Stimulated activated naive B cell treated with anti-CD40 and anti-IgM and Interleukin-4, amounts not matched to agents 10 μg/mL and 1 μg/mL and 100 μg/mL, for 72 hours (primary cell): ENCODE data around the gene GPC6.

Experiments used
- ATAC-seq, 2 donors: fragments of 150-1000 bp; cut with Tn5 transposase; replicated peaks; 2 replicates each; pipeline ENCODE4 v1.10.0; 2021; ENCODE audit warnings: moderate library complexity in 1 of 2
- DNase-seq: peaks from one replicate; pipeline ENCODE4 v3.0.0; 2021
- H3K27ac Mint-ChIP-seq: one replicate; pipeline ENCODE4 v1.8.0; 2022; ENCODE audit warnings: mild to moderate bottlenecking, mixed read lengths
- H3K27me3 Mint-ChIP-seq, 2 donors: one replicate each; pipeline ENCODE4 v1.8.0; 2022; ENCODE audit warnings: mixed read lengths in 2 of 2
- H3K36me3 Mint-ChIP-seq, 2 donors: one replicate each; pipeline ENCODE4 v1.8.0; 2022; ENCODE audit warnings: mixed read lengths in 2 of 2, mild to moderate bottlenecking in 1 of 2
- H3K4me1 Mint-ChIP-seq, 2 donors: one replicate each; pipeline ENCODE4 v1.8.0; 2022; ENCODE audit warnings: mixed read lengths in 2 of 2, mild to moderate bottlenecking in 1 of 2
- H3K4me3 Mint-ChIP-seq, 2 donors: one replicate each; pipeline ENCODE4 v1.8.0; 2022; ENCODE audit warnings: mild to moderate bottlenecking in 2 of 2, mixed read lengths in 2 of 2, moderate library complexity in 1 of 2
- H3K9me3 Mint-ChIP-seq, 2 donors: one replicate each; pipeline ENCODE4 v1.8.0; 2022; ENCODE audit warnings: mixed read lengths in 2 of 2, mild to moderate bottlenecking in 1 of 2

GPC6 gene

DNA sequence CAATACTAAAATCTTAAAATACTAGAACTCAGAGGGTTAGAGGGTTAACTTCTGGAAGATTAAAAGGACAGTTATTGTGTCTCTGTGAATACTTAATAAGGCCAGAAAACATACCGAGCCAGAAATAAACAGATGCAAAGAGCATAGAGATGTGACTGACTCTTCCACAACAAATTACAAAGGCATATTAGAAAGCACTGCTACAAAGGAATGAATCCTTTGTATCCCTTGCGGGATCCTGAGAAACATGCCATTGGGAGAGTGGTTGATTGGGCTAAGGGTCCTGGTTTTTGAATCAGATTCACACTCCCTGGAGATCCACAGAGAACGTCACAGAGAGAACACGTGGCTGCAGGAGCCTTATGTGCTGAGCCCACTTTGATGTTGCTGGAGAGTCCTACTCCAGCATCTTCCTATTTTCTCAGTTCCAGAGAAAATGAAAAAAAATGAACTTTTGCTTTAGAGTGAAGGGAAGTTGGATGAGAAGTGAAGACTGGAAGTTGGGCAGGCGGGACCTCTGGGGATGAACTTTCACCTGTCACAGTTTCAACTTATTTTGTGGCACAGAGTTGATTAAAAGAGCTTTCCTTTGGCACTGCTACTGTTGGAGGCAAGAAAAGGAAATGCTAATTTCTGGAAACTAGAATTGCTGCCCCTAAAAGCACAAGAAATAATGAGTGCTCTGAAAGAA is 943.0 kb downstream of the GPC6 start:
- no peak for ATAC-seq
- Mint-ChIP-seq H3K27ac (no peak overlapping the region), H3K9me3 (no peaks in the 10 kb centered on the region), H3K36me3 (no peaks in the 10 kb centered on the region), H3K27me3 (peaks cover 0 to 4% of the 10 kb centered on the region in 2 donors), H3K4me3 (no peak overlapping the region), H3K4me1 (no peaks in the 10 kb centered on the region)
- no peak for DNase-seq

DNA sequence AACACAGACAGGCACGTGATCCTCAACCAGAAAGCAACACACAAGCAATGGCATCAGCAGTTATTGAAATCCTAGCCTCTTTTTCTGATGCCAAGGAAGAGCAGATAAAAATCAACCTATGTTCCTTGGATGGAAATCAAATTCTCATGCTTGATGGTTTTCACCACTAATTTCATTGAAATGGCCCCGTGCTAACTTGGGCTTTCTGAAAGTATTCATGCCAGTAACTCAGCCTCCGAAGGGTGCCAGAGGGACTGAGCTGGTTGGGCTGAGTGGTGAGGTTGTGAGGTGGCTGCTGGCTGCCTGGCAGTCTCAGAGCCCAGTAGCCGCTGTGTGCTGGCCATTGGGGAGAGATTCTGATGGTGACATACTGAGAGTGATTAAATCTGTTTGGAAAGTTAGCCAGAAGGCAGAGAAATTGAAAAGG is 943.6 kb downstream of the GPC6 start:
- H3K27me3 Mint-ChIP-seq, result peaks cover 0 to 4% of the 10 kb centered on the region in 2 donors
- no peaks in the 10 kb centered on the region for H3K4me1 Mint-ChIP-seq
- no peaks in the 10 kb centered on the region for H3K9me3 Mint-ChIP-seq
- DNase-seq, result no peak
- no peak overlapping the region for H3K27ac Mint-ChIP-seq
- H3K36me3 Mint-ChIP-seq, result no peaks in the 10 kb centered on the region
- ATAC-seq, result no peak
- no peak overlapping the region for H3K4me3 Mint-ChIP-seq

DNA sequence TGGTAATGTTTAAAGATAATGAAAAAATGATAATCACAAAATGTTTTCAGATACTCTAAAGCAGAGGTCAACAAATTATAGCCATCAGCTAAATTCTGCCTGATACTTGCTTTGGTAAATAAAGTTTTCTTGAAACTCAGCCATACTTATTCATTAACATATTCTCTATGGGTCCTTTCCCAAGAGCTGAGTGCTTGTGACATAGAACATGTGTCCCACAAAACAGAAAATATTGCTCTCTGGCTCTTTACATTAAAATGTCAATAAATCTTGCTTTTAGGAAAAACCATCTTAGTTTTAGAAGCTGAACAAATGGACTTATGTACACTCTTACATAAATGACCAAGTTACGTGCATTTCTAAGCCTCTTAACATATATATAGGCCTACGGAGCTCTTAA is 945.8 kb downstream of the GPC6 start:
- ATAC-seq (no peak), DNase-seq (no peak)

DNA sequence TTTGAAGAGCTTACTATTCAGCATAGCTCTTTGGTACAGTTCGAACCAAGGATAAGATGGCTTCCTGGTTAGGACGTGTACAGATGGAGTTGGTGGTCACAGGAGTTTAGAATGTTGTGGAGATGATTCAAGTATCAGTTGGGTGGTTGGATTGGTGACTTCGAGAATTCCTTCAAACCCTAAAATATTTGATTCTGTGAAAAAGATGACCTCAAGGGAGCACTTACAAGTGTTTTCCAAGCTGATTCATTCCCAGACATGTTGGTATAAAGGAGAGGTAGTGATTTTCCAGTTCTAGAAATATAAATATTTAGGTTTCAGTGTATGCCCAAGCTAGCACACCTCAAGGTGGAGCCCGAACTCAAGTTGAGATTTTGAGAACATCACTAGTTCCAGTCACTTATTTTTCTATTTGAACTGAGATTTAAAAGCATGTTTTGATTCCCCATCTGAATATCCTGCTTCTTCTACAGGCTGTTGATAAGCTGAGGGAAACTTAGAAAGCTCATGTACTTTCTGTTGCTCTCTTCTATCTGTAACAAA is 946.8 kb downstream of the GPC6 start:
- H3K4me1 Mint-ChIP-seq, result no peaks in the 10 kb centered on the region
- DNase-seq (no peak), ATAC-seq (no peak)
- no peaks in the 10 kb centered on the region for H3K36me3 Mint-ChIP-seq
- no peak overlapping the region for H3K27ac Mint-ChIP-seq
- no peak overlapping the region for H3K4me3 Mint-ChIP-seq
- H3K9me3 Mint-ChIP-seq, result no peaks in the 10 kb centered on the region
- H3K27me3 Mint-ChIP-seq, result peaks cover 0 to 4% of the 10 kb centered on the region in 2 donors

More for the DNA sequence above, 945.8 kb downstream of the GPC6 start:
- no peak overlapping the region for H3K4me3 Mint-ChIP-seq
- H3K27me3 Mint-ChIP-seq, result peaks cover 0 to 4% of the 10 kb centered on the region in 2 donors
- no peaks in the 10 kb centered on the region for H3K4me1 Mint-ChIP-seq
- no peaks in the 10 kb centered on the region for H3K9me3 Mint-ChIP-seq
- H3K36me3 Mint-ChIP-seq, result no peaks in the 10 kb centered on the region
- no peak overlapping the region for H3K27ac Mint-ChIP-seq

DNA sequence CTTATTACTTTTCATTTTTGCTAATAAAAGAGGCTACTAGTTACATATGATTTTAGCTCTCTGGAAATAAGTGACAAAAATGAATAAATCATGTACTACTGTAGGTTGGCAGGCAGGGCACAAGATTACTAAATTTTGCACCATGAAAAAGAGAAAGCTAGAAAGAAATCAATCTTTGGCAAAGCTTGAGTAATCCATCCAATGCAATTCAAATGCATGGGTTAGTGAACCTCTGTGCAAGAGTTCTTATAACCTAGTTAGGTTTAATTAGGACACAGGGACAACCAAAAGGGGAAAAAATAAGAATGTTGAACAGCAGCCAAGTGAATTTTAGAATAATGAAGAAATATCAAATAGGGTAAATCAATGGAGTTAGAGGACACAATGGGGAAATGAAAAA is 947.4 kb downstream of the GPC6 start:
- Mint-ChIP-seq H3K27ac (no peak overlapping the region), H3K4me1 (peaks cover 3 to 6% of the 10 kb centered on the region in 2 donors), H3K9me3 (no peaks in the 10 kb centered on the region), H3K27me3 (peaks cover 0 to 4% of the 10 kb centered on the region in 2 donors), H3K36me3 (no peaks in the 10 kb centered on the region), H3K4me3 (no peak overlapping the region)
- DNase-seq (no peak), ATAC-seq (no peak)

DNA sequence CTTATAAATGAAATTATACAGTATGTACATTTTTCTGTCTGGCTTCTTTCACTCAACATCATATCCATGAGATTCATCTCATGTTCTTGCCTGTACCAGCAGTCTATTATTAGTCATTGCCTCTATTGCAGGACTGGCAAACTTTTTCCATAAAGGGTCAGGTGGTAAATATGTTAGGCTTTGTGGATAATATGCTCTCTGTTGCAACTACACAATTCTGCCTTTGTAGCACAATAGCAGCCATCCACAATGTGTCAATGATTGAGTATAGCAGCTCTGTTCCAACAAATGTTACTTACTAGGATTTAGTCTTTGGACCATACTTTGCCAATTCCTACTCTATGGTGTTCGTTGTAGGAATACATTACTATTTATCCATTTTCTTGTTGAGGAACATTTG is 948.5 kb downstream of the GPC6 start:
- Mint-ChIP-seq H3K4me3 (no peak overlapping the region), H3K36me3 (no peaks in the 10 kb centered on the region)

DNA sequence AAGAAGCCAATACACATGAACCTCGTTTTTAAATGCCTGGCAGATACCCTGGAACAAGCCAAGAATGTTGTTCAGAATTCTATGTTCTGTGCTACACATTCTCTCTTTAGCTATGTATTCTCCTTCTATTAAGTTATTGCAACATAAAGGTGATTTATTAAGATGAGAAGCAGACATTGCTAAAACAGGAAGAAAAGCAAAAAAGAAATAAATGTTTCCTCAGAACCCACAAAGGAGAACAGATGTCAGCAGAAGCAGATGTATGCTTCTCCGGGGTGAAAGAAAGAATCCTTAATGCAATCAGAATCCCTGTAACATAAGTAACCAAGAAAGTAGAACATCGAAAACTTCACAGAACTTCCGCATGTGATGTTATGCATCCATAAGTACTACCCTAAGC is 950.0 kb downstream of the GPC6 start:
- Mint-ChIP-seq H3K4me3 (no peak overlapping the region), H3K27me3 (no peaks in the 10 kb centered on the region), H3K9me3 (no peaks in the 10 kb centered on the region), H3K4me1 (peaks cover 4 to 7% of the 10 kb centered on the region in 2 donors), H3K36me3 (no peaks in the 10 kb centered on the region), H3K27ac (no peak overlapping the region)
- no peak for ATAC-seq
- no peak for DNase-seq

More for the DNA sequence above, 948.5 kb downstream of the GPC6 start:
- Mint-ChIP-seq H3K4me1 (peaks cover 4 to 7% of the 10 kb centered on the region in 2 donors), H3K27me3 (no peaks in the 10 kb centered on the region), H3K27ac (no peak overlapping the region), H3K9me3 (no peaks in the 10 kb centered on the region)
- ATAC-seq, result no peak
- no peak for DNase-seq

DNA sequence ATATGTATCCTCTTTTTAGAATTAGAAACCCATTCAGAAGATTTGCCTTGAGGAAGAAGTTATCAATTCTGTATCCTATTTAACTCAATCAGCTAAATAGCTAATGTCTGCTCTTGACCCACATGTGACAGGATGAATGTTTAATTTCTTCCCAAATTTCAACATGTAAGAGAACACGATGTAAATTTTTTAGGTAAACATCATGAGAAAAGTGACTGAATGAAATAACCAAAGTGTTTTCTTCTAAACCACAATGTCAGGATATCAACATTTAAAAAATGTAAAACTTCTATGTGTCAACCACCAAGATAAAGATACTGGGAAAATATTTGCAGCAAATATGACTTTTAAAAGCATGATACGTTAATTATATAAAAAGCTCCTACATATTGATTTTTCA is 950.4 kb downstream of the GPC6 start:
- no peak overlapping the region for H3K27ac Mint-ChIP-seq
- no peak for DNase-seq
- H3K4me3 Mint-ChIP-seq, result no peak overlapping the region
- H3K36me3 Mint-ChIP-seq, result no peaks in the 10 kb centered on the region
- H3K4me1 Mint-ChIP-seq, result peaks cover 4 to 10% of the 10 kb centered on the region in 2 donors
- no peaks in the 10 kb centered on the region for H3K27me3 Mint-ChIP-seq
- H3K9me3 Mint-ChIP-seq, result no peaks in the 10 kb centered on the region
- no peak for ATAC-seq

DNA sequence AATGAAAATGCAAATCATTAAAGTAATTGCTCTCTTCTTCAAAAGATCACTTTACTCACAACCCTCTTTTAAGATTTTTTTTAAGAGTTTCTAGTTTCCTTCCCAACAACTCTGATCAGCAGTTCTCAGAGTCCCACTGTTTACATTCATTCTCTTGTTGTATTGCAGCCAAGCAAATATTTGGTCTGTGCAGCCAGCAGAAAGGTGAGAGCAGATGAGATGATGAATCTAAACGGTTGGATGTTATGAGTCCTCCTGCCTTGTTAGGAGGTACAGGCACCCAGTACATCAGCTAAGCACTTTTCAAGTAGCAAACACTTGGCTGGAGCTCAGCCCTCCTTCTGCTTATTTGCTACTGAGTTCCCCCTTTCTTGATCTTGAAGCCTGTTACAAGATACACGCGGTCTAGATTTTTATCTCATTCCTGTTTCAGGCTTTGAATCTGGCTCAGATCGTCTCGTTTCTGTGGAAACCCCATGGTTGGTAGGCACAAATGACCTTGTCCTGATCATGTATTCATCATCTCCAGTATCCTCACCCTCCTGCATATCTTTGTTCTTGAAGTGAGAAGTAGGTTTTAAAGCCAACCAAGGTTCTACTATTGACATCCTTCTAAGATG is 952.1 kb downstream of the GPC6 start:
- Mint-ChIP-seq H3K27ac (no peak overlapping the region), H3K4me3 (no peak overlapping the region), H3K9me3 (peaks cover 0 to 1% of the 10 kb centered on the region in 2 donors), H3K4me1 (peaks cover 7 to 15% of the 10 kb centered on the region in 2 donors), H3K27me3 (no peaks in the 10 kb centered on the region), H3K36me3 (no peaks in the 10 kb centered on the region)
- no peak for ATAC-seq
- DNase-seq, result no peak

DNA sequence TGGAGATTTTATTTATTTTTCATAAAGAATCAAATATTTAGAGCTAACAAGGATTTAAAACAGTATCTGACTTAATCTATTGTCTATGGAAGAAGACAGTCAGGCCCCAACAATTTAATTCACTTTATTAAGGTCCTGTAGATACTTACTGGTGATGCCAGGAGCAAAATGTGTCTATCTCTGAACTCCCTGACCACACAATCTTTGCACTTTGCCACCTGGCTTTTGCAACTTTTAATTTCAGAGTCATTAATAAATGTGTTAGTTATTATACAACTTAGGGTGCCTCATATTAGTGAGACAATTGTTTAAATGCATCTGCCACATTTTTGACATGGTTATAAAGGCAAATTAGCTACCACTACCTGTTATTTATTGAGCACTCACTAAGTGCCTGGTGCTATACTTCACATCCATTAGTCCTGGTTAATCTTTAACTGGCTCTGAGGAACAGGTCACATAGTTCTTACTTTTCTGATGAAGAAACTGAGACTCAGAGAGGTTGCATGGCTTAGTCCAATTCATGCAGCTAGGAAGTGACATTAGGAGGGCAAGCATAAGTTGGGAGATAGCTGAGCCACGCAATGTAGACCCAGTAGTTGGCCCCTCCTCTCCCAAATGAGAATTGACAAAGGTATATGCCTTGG is 955.0 kb downstream of the GPC6 start:
- ATAC-seq (no peak), DNase-seq (no peak)
- H3K27me3 Mint-ChIP-seq, result no peaks in the 10 kb centered on the region
- peaks cover 7 to 15% of the 10 kb centered on the region in 2 donors for H3K4me1 Mint-ChIP-seq
- peaks cover 0 to 4% of the 10 kb centered on the region in 2 donors for H3K9me3 Mint-ChIP-seq
- no peak overlapping the region for H3K27ac Mint-ChIP-seq
- H3K4me3 Mint-ChIP-seq, result no peak overlapping the region
- H3K36me3 Mint-ChIP-seq, result no peaks in the 10 kb centered on the region

DNA sequence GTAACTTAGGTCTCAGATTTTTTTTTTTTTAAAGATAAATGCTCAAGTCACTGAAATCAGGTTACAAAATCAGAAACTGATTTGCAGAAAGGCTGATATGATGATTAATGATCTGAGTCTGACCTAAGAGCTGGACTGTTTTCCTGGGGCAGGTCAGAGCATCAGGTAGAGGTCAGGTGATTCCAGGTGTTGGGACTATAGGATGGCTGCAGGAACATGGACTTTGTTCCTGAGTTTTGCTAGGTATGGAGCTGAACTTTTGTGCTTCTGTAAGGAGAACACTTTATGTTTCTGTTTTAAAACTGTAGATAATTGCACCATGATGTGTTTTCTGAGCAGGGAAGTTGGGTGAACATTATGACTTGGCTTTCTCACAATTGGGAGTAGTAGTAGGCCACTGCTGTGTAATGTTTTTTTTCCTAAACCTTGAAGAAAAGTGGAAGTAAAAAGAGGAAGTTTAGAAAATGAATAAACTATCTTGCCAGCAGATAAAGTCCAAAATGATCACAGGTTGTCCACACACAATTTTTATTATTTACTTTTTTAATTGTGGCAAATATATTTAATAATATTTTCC is 955.7 kb downstream of the GPC6 start:
- DNase-seq (no peak), ATAC-seq (peak; percentile 64 to 77)
- Mint-ChIP-seq H3K4me1 (peaks cover 7 to 15% of the 10 kb centered on the region in 2 donors), H3K9me3 (peaks cover 0 to 4% of the 10 kb centered on the region in 2 donors), H3K27me3 (no peaks in the 10 kb centered on the region), H3K27ac (no peak overlapping the region), H3K4me3 (no peak overlapping the region), H3K36me3 (no peaks in the 10 kb centered on the region)

DNA sequence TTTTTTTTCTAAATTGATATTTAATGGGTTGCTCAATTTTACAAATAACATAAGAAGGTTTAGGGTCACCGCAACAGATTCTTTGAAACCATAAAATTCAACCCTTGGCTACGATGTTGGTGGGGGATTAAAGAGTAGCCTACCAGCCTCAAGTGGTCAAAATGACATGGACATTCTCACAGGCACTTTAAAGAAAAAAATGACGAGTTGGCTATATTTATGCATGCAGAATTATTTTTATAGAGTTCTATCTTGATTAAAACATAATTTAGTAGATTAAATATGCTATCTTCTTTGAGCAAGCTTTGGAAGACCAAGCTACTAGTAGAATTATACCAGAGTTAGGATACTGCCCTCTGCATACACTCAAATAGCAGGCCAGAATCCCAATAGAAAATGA is 959.9 kb downstream of the GPC6 start:
- H3K9me3 Mint-ChIP-seq, result peaks cover 0 to 4% of the 10 kb centered on the region in 2 donors
- no peak overlapping the region for H3K27ac Mint-ChIP-seq
- no peak for ATAC-seq

DNA sequence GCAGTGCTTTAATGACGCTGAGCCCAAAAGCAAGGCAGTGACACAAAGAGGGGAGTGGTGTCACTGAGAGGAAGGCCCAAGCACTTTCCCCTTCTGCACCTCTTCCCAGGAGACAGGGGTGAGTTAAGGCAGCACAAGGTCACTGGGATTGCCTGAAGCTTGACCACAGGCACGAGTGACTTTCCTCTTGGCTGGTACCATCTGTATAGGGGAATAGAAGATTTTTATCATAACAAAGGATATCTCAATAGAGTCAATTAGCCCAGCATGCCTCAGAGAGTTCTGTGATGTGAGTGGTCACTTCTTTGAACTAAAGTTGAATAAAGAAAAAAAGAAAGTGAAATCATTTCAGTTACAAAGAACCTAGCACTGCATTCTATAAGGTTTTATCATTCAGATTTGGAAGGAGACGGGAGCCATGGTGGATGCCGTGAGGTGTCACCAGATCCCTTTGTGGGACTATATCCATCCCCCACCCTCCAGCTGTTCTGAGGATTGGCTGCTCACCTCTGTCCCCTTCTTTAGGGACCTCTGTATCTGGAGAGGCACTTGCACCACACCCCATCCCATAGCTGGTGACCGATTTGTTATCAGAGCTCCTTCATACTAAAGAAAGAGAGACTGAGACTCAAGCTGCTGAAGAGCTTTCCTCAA is 961.7 kb downstream of the GPC6 start:
- peaks cover 0 to 3% of the 10 kb centered on the region in 2 donors for H3K4me1 Mint-ChIP-seq
- no peak for ATAC-seq
- no peak overlapping the region for H3K27ac Mint-ChIP-seq
- no peak for DNase-seq
- H3K4me3 Mint-ChIP-seq, result no peak overlapping the region
- no peaks in the 10 kb centered on the region for H3K36me3 Mint-ChIP-seq
- H3K27me3 Mint-ChIP-seq, result no peaks in the 10 kb centered on the region
- peaks cover 0 to 3% of the 10 kb centered on the region in 2 donors for H3K9me3 Mint-ChIP-seq

More for the DNA sequence above, 959.9 kb downstream of the GPC6 start:
- no peaks in the 10 kb centered on the region for H3K36me3 Mint-ChIP-seq
- H3K27me3 Mint-ChIP-seq, result no peaks in the 10 kb centered on the region
- no peak overlapping the region for H3K4me3 Mint-ChIP-seq
- no peak for DNase-seq
- peaks cover 3 to 9% of the 10 kb centered on the region in 2 donors for H3K4me1 Mint-ChIP-seq

DNA sequence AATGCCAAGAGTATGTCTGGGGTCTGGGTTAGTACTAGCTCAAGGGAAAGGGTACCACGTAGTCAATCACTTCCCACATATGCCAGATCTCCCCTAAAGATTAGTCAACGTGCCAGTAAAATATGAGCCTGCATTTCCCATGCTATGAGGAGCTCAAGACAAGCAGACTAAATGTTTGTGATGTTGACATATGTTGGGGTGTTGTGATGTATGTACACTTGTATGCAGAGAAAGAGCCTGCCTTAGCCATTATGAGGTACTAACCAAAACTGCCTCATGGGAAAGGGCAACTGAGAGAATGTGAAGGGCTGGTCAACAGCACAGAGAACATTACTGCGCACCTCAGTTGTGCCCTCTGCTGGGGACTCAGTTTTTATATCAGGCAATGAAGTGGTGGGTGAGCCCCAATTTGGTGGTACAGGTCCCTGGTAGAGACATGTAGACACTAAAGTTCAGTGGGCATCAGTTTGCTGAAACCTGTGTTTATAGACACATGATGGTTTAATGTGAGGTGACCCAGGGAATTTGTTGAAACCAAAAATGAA is 965.9 kb downstream of the GPC6 start:
- ATAC-seq, result peak; percentile 48 to 52
- no peaks in the 10 kb centered on the region for H3K36me3 Mint-ChIP-seq
- H3K9me3 Mint-ChIP-seq, result no peaks in the 10 kb centered on the region
- no peak overlapping the region for H3K4me3 Mint-ChIP-seq
- no peak overlapping the region for H3K27ac Mint-ChIP-seq
- no peaks in the 10 kb centered on the region for H3K27me3 Mint-ChIP-seq
- peaks cover 0 to 3% of the 10 kb centered on the region in 2 donors for H3K4me1 Mint-ChIP-seq
- DNase-seq, result no peak
